GM12878 (cell line): ENCODE data around the gene TNNT2. TPM values are rescaled to one million over a fixed set of nuclear protein-coding genes. Genes with fewer than 3 reads are reported as not detected.

ENCODE experiments used
- ATAC-seq: fragments of 200-7000 bp; cut with Tn5 transposase; 3 replicates; pipeline ENCODE4 v1.9.1; 2020; ENCODE audit warnings: mild to moderate bottlenecking, moderate library complexity
- BruUV-seq: library from RNA; stranded (reverse); fragments of 400-500 nt; replicated peaks from 2 replicates; lab custom pipeline; 2021; lab: Mats Ljungman, UMichigan
- CTCF ChIA-PET: fragments of 300-600 bp; sonication (Branson Sonifier 250); formaldehyde crosslinking; extraction: SDS; loops from one replicate; lab custom pipeline; 2021; ENCODE audit warnings: inconsistent platforms; lab: Yijun Ruan, JAX
- POLR2A ChIA-PET: fragments of 350-600 bp; formaldehyde crosslinking; extraction: SDS; loops from one replicate; lab custom pipeline; 2021; ENCODE audit warnings: inconsistent platforms; lab: Charles Lee
- RAD21 ChIA-PET: fragments of 300-600 bp; sonication (Branson Sonifier 250); formaldehyde crosslinking; loops from one replicate; lab custom pipeline; 2023; ENCODE audit warnings: antibody characterized with exemption; ENCODE audit not compliant: unreplicated experiment; lab: Charles Lee
- SMC1A ChIA-PET: fragments of 300-600 bp; sonication (Branson Sonifier 250); formaldehyde crosslinking; loops from one replicate; lab custom pipeline; 2023; ENCODE audit not compliant: unreplicated experiment, uncharacterized antibody; lab: Charles Lee
- DNase-seq: peaks from one replicate; pipeline ENCODE4 v3.0.0-alpha.2; 2011; ENCODE audit warnings: low read depth, low spot score
- FAIRE-seq: peaks from 3 replicates; lab custom pipeline; 2011; peaks lifted over from hg19 to GRCh38; lab: Jason Lieb, UNC
- H2AFZ ChIP-seq: 2 replicates; pipeline ENCODE4 v1.6.0; 2011; ENCODE audit warnings: low read depth, low read length, control low read depth; ENCODE audit not compliant: control insufficient read depth
- H3K27ac ChIP-seq: 2 replicates; pipeline ENCODE4 v1.5.1; 2011; ENCODE audit warnings: control low read depth; ENCODE audit not compliant: control insufficient read depth, insufficient read depth
- H3K27me3 ChIP-seq, 2 experiments: replicated peaks in 1 of 2; 2 replicates each; pipeline versions ENCODE4 v1.6.0 to v1.6.1; 2011; ENCODE audit warnings: low read length in 1 of 2; ENCODE audit not compliant: control insufficient read depth in 2 of 2, insufficient read depth in 2 of 2
- H3K36me3 ChIP-seq, 2 experiments: 2 replicates each; pipeline ENCODE4 v1.5.1; 2011; ENCODE audit warnings: low read length in 1 of 2; ENCODE audit not compliant: control insufficient read depth in 2 of 2, insufficient read depth in 2 of 2
- H3K4me1 ChIP-seq: 2 replicates; pipeline ENCODE4 v1.6.1; 2011; ENCODE audit warnings: mild to moderate bottlenecking, low read length, moderate library complexity, mixed read lengths; ENCODE audit not compliant: control insufficient read depth, insufficient read depth
- H3K4me2 ChIP-seq: 2 replicates; pipeline ENCODE4 v1.6.0; 2011; ENCODE audit warnings: control low read depth; ENCODE audit not compliant: control insufficient read depth, insufficient read depth
- H3K4me3 ChIP-seq: fragments of 200-600 bp; sonication (generic); 2 replicates; pipeline ENCODE4 v1.5.1; 2016
- H3K79me2 ChIP-seq: 2 replicates; pipeline ENCODE4 v1.6.0; 2011; ENCODE audit warnings: low read length; ENCODE audit not compliant: control insufficient read depth, insufficient read depth
- H3K9ac ChIP-seq: 2 replicates; pipeline ENCODE4 v1.8.0; 2011; ENCODE audit warnings: low read length, control low read depth, mixed read lengths; ENCODE audit not compliant: control insufficient read depth, insufficient read depth
- H3K9me3 ChIP-seq: replicated peaks from 3 replicates; pipeline ENCODE4 v1.5.1; 2011; ENCODE audit warnings: mild to moderate bottlenecking, low read length; ENCODE audit not compliant: control insufficient read depth, insufficient read depth
- H4K20me1 ChIP-seq: 2 replicates; pipeline ENCODE4 v1.6.0; 2011; ENCODE audit not compliant: control insufficient read depth, insufficient read depth
- ATF7 ChIP-seq: fragments of 450-650 bp; IDR thresholded peaks from 2 replicates; pipeline ENCODE4 v1.6.1; 2016; ENCODE audit warnings: low read depth, mild to moderate bottlenecking
- BRCA1 ChIP-seq: IDR thresholded peaks from 2 replicates; pipeline ENCODE4 v1.6.1; 2011; ENCODE audit warnings: low read depth, low read length, improper control_type of control experiment
- GATAD2B ChIP-seq: fragments of 450-650 bp; conservative IDR thresholded peaks from 2 replicates; pipeline ENCODE4 v1.6.1; 2017; ENCODE audit warnings: low read depth, mild to moderate bottlenecking, moderate library complexity
- IKZF1 ChIP-seq: fragments of 450-650 bp; conservative IDR thresholded peaks from 2 replicates; pipeline ENCODE4 v1.6.1; 2017; ENCODE audit warnings: antibody characterized with exemption, mild to moderate bottlenecking
- MAX ChIP-seq: IDR thresholded peaks from 2 replicates; pipeline ENCODE4 v1.6.1; 2012; ENCODE audit warnings: low read depth, low read length, improper control_type of control experiment
- MYC ChIP-seq: IDR thresholded peaks from 2 replicates; pipeline ENCODE4 v1.6.1; 2011; ENCODE audit warnings: mild to moderate bottlenecking, low read length, moderate library complexity, inconsistent platforms; ENCODE audit not compliant: insufficient read depth, insufficient replicate concordance, insufficient read length, severe bottlenecking
- NBN ChIP-seq: fragments of 450-650 bp; IDR thresholded peaks from 2 replicates; pipeline ENCODE4 v1.6.1; 2016
- NFYB ChIP-seq: IDR thresholded peaks from 2 replicates; pipeline ENCODE4 v1.6.1; 2011; ENCODE audit warnings: low read depth, mild to moderate bottlenecking, low read length, improper control_type of control experiment, moderate library complexity; ENCODE audit not compliant: insufficient read depth
- RAD51 ChIP-seq: fragments of 450-650 bp; IDR thresholded peaks from 2 replicates; pipeline ENCODE4 v1.6.1; 2016; ENCODE audit warnings: moderate library complexity, mild to moderate bottlenecking, inconsistent platforms
- RCOR1 ChIP-seq: conservative IDR thresholded peaks from 2 replicates; pipeline ENCODE4 v1.6.1; 2012; ENCODE audit warnings: low read depth, low read length, improper control_type of control experiment
- SRF ChIP-seq, 2 experiments: IDR thresholded peaks; 2 replicates each; pipeline ENCODE4 v1.6.1; 2011; ENCODE audit warnings: low read depth in 2 of 2, low read length in 2 of 2, mild to moderate bottlenecking in 1 of 2, moderate library complexity in 1 of 2
- TBL1XR1 ChIP-seq: IDR thresholded peaks from 2 replicates; pipeline ENCODE4 v1.6.1; 2012; ENCODE audit warnings: low read depth, low read length, improper control_type of control experiment
- WRNIP1 ChIP-seq: IDR thresholded peaks from 2 replicates; pipeline ENCODE4 v1.6.1; 2011; ENCODE audit warnings: low read depth, low read length, improper control_type of control experiment, borderline replicate concordance
- ZNF24 ChIP-seq: fragments of 450-650 bp; IDR thresholded peaks from 2 replicates; pipeline ENCODE4 v1.6.1; 2017; ENCODE audit warnings: antibody characterized with exemption, mild to moderate bottlenecking
- WGBS: methylation state at CpG from one replicate; pipeline ENCODE4 v1.1.6; 2016; ENCODE audit warnings: low lambda C conversion rate; ENCODE audit not compliant: insufficient replicate concordance, insufficient coverage; ENCODE audit errors: missing lambda C conversion rate; 5-methylcytosine and 5-hydroxymethylcytosine counted together
- in situ Hi-C: fragments of 300-500 bp; cut with MboI; formaldehyde crosslinking; loops from 9 replicates; pipeline ENCODE4 v1.14.3; 2018; ENCODE audit warnings: mixed read lengths
- intact Hi-C: fragments of 100-400 bp; cut with micrococcal nuclease; formaldehyde crosslinking; loops from one replicate; pipeline ENCODE4 v1.14.2; 2022; ENCODE audit not compliant: unreplicated experiment
- polyA plus RNA-seq, 11 experiments: library from polyadenylated mRNA; depleted of rRNA in 4 of 11; unstranded in 6 of 11; stranded (reverse) in 5 of 11; fragments of >200 nt; fragmentation: Nextera tagmentation in 4 of 11; fragmentation: Illumina TruSeq in 1 of 11; extraction: Ambion mirVana in 4 of 11; extraction: Trizol in 1 of 11; gene quantifications; 1 replicate in 1 of 11; 2 replicates in 10 of 11; pipeline versions ENCODE4 v1.2.1 to v1.2.3, GENCODE V29; 2011 to 2016; ENCODE audit warnings: inconsistent platforms in 2 of 11, missing spikeins in 2 of 11, low read depth in 1 of 11
- total RNA-seq, 4 experiments: library from RNA; depleted of rRNA in 3 of 4; stranded (reverse); fragments of >200 nt in 3 of 4; fragmentation: Illumina TruSeq in 1 of 4; extraction: Trizol in 1 of 4; gene quantifications; 2 replicates each; pipeline versions ENCODE4 v1.2.1 to v1.2.3, GENCODE V29; 2013 to 2021
- TF ChIP-seq, protein P1 (sequence below): fragments of 450-650 bp; IDR thresholded peaks from 2 replicates; pipeline ENCODE4 v1.6.1; 2016; ENCODE audit warnings: mild to moderate bottlenecking

The TNNT2 gene
- total and polyA plus RNA-seq, 10 of the 15 experiments (the other 5 are each of a cell fraction or from before 2014, with no cell fraction given) = 2.2 TPM; not detected in 9

DNA sequence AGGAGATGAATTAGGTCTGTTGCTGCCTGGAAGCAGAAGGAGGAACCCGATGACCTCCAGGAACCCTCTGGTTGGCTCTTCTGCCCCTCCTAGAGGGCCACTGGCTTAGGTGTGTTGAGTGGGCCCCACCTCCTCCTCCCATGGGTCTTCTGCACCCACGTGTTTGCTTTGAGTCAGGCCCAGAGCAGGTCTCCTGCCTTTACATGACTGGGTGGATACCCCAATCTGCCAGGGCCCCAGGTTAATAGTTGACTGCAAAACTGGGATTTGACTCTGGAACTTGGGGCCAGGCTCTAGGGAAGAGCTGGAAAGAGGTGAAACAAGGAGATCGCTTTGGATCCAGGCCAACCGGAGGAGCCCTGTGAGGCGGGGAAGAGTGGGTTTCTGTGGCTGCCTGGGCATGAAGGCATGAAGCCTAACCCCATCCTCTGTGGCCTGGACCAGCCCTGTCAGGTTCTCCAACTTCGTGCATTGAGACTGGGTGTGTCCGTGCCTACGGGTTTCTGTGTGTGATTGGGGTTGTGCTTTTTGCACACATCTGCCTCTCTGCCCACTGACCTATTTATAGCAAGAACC is 29.4 kb upstream of the TNNT2 start:
- in situ Hi-C loops = no loop called here
- POLR2A ChIA-PET = interaction anchor here (0.5 to 11.9 kb wide), 4 partner anchors 12 to 628 kb away, joined by 3 to 228 read pairs (median 3); no protein-coding TSS in a partner anchor

DNA sequence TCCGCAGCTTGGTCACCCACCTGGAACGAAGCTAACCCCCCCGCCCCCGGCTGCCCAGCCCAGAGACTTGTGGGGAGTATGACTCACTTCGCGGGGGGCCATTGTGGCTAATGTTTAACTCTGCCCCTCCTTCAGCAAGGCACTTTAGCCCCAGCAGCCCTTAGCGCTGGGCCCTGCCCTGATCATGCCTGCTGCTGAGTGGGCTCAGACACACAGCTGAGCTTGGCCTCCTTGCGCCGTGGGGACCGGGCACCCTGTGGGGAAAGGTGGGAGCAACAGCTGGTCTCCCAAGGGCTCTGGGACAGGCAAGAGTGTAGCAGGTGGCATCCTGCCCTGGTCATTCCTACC is 28.0 kb upstream of the TNNT2 start:
- H3K36me3 ChIP-seq = no peaks in the 10 kb centered on the region
- no peak overlapping the region; the same call in 1 of the 2 replicates for H2AFZ ChIP-seq
- FAIRE-seq (no peak), ATAC-seq (peak; percentile 74), DNase-seq (peak; percentile 49)
- WGBS = 17% methylated on average over 10 of the region's 10 CpGs
- H3K27ac ChIP-seq = no peak overlapping the region
- ChIA-PET RAD21 (interaction anchor here (1.0 to 12.1 kb wide), 14 partner anchors 10 to 517 kb away, joined by 3 to 340 read pairs (median 6); partner anchors contain the start of gene TNNI1), CTCF (interaction anchor here (1.1 to 14.4 kb wide), 13 partner anchors 16 to 151 kb away, joined by 3 to 623 read pairs (median 9); partner anchors contain the start of gene TNNI1), SMC1A (interaction anchor here (0.9 to 12.3 kb wide), 16 partner anchors 12 to 111 kb away, joined by 3 to 374 read pairs (median 5); partner anchors contain the start of gene TNNI1), POLR2A (interaction anchor here (1.0 to 11.9 kb wide), 7 partner anchors 10 to 107 kb away, joined by 3 to 228 read pairs (median 3); no protein-coding TSS in a partner anchor)
- no peaks in the 10 kb centered on the region for H3K79me2 ChIP-seq
- H3K4me3 ChIP-seq = no peak overlapping the region
- in situ Hi-C loops = no loop called here
- H3K9me3 ChIP-seq = no peaks in the 10 kb centered on the region
- H3K9ac ChIP-seq = no peak overlapping the region
- H4K20me1 ChIP-seq = no peaks in the 10 kb centered on the region
- H3K4me2 ChIP-seq = no peak overlapping the region
- H3K4me1 ChIP-seq = peaks cover 35% of the 10 kb centered on the region
- H3K27me3 ChIP-seq = no peaks in the 10 kb centered on the region; a peak in 1 of 4 replicates
- intact Hi-C loops = no loop called here
- BruUV-seq = no TSS peak
- TF ChIP-seq RAD51 (no peak), ATF7 (peak; percentile 63), ZNF24 (no peak), GATAD2B (peak; percentile 71; the same call in 1 of the 2 replicates), MYC (no peak), WRNIP1 (no peak), BRCA1 (no peak), MAX (no peak), SRF (IDR thresholded peaks at IDR 0.05; ENCODE audit: low read depth in 2 of 2, low read length in 2 of 2) (no peak), NBN (0 out of 2 replicates have a peak, but pooled peaks have one; percentile 15), RCOR1 (no peak)
- TF ChIP-seq, protein P1, sequence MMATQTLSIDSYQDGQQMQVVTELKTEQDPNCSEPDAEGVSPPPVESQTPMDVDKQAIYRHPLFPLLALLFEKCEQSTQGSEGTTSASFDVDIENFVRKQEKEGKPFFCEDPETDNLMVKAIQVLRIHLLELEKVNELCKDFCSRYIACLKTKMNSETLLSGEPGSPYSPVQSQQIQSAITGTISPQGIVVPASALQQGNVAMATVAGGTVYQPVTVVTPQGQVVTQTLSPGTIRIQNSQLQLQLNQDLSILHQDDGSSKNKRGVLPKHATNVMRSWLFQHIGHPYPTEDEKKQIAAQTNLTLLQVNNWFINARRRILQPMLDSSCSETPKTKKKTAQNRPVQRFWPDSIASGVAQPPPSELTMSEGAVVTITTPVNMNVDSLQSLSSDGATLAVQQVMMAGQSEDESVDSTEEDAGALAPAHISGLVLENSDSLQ = no peak

More for the DNA sequence above, 29.4 kb upstream of the TNNT2 start:
- Histone ChIP-seq H2AFZ (no peak overlapping the region; the same call in 1 of the 2 replicates), H4K20me1 (no peaks in the 10 kb centered on the region), H3K27ac (no peak overlapping the region), H3K27me3 (no peaks in the 10 kb centered on the region; a peak in 1 of 4 replicates), H3K4me2 (peak overlapping the region; percentile 44; the same call in 1 of the 2 replicates), H3K36me3 (no peaks in the 10 kb centered on the region), H3K9me3 (no peaks in the 10 kb centered on the region), H3K4me1 (peaks cover 35% of the 10 kb centered on the region), H3K9ac (no peak overlapping the region), H3K4me3 (no peak overlapping the region), H3K79me2 (no peaks in the 10 kb centered on the region)
- ATAC-seq (peak; percentile 66), DNase-seq (peak; percentile 69), FAIRE-seq (no peak)
- intact Hi-C loops = no loop called here
- BruUV-seq = no TSS peak
- RAD21 ChIA-PET = interaction anchor here (0.6 to 12.1 kb wide), 13 partner anchors 11 to 518 kb away, joined by 3 to 340 read pairs (median 5); partner anchors contain the start of gene TNNI1
- CTCF ChIA-PET = interaction anchor here (0.6 to 14.4 kb wide), 13 partner anchors 11 to 152 kb away, joined by 3 to 623 read pairs (median 16); partner anchors contain the start of gene TNNI1
- TF ChIP-seq TBL1XR1 (no peak), NFYB (0 out of 2 replicates have a peak, but pooled peaks have one; percentile 24), IKZF1 (peak; percentile 49; the same call in 1 of the 2 replicates)
- SMC1A ChIA-PET = interaction anchor here (1.0 to 12.3 kb wide), 10 partner anchors 11 to 106 kb away, joined by 3 to 374 read pairs (median 6); partner anchors contain the start of gene TNNI1
- WGBS = 5% methylated on average over 8 of the region's 8 CpGs
